Upper lobe of left lung (tissue), 6 donors: ENCODE measurements around the gene MAP1B. TPM values are rescaled to one million over a fixed set of nuclear protein-coding genes. Genes with fewer than 3 reads are reported as not detected.

Source experiments
- ATAC-seq, 2 donors: fragments of 200-7000 bp; cut with Tn5 transposase; one replicate each; pipeline ENCODE4 v1.9.1; 2022; ENCODE audit warnings: mild to moderate bottlenecking in 2 of 2, moderate library complexity in 2 of 2; ENCODE audit not compliant: low FRiP score in 2 of 2
- DNase-seq, 2 donors: peaks; one replicate each; pipeline ENCODE4 v3.0.0-alpha.2; 2019 to 2020
- H3K27ac ChIP-seq, 4 donors: fragments of 200-600 bp; sonication (generic); one replicate each; pipeline ENCODE4 v1.5.1; 2016 to 2019
- H3K27me3 ChIP-seq, 4 donors: fragments of 200-600 bp; sonication (generic); one replicate each; pipeline ENCODE4 v1.5.1; 2017 to 2019
- H3K36me3 ChIP-seq, 4 donors: fragments of 200-600 bp; sonication (generic); one replicate each; pipeline ENCODE4 v1.5.1; 2016 to 2019
- H3K4me1 ChIP-seq, 4 donors: fragments of 200-600 bp; sonication (generic); one replicate each; pipeline ENCODE4 v1.5.1; 2018 to 2019
- H3K4me3 ChIP-seq, 4 donors: fragments of 200-600 bp; sonication (generic); one replicate each; pipeline ENCODE4 v1.5.1; 2017 to 2019; ENCODE audit warnings: mild to moderate bottlenecking in 2 of 4, moderate library complexity in 1 of 4
- H3K9me3 ChIP-seq, 4 donors: fragments of 200-600 bp; sonication (generic); one replicate each; pipeline ENCODE4 v1.5.1; 2018 to 2019
- CTCF ChIP-seq, 6 experiments: fragments of 450-650 bp in 4 of 6; fragments of 200-600 bp in 2 of 6; sonication (generic) in 2 of 6; IDR thresholded peaks; one replicate each; pipeline ENCODE4 v1.5.1; 2016 to 2019; ENCODE audit warnings: antibody characterized with exemption in 6 of 6
- EP300 ChIP-seq, 4 donors: sonication (generic); formaldehyde crosslinking; IDR thresholded peaks; one replicate each; pipeline ENCODE4 v1.5.1; 2017; ENCODE audit warnings: antibody characterized with exemption in 4 of 4, control low read depth in 2 of 4
- POLR2A ChIP-seq, 4 donors: fragments of 450-650 bp; IDR thresholded peaks; one replicate each; pipeline ENCODE4 v1.5.1; 2016 to 2017; ENCODE audit warnings: antibody characterized with exemption in 4 of 4, mild to moderate bottlenecking in 2 of 4
- POLR2AphosphoS5 ChIP-seq, 2 donors: sonication (generic); formaldehyde crosslinking; IDR thresholded peaks; one replicate each; pipeline ENCODE4 v1.5.1; 2017; ENCODE audit warnings: antibody characterized with exemption in 2 of 2
- WGBS, 2 donors: methylation state at CpG; one replicate each; pipeline ENCODE4 v1.1.5; 2017 to 2018; 5-methylcytosine and 5-hydroxymethylcytosine counted together
- total RNA-seq, 6 donors: library from RNA; depleted of rRNA in 4 of 6; stranded (reverse); fragments of >200 nt in 4 of 6; gene quantifications; one replicate each; pipeline versions ENCODE4 v1.1.0 to v1.2.1, GENCODE V29; 2016 to 2021
- donor health status: DM: no; HTN: no; CAD: no; lungs with moderate emphysema.
- donor health status: DM: no; HTN: yes; CAD: no; lungs with severe emphysema.

The MAP1B gene
- total RNA-seq, 6 donors from 2014 or later = 21.6 to 59.4 (median 38.0) TPM

DNA sequence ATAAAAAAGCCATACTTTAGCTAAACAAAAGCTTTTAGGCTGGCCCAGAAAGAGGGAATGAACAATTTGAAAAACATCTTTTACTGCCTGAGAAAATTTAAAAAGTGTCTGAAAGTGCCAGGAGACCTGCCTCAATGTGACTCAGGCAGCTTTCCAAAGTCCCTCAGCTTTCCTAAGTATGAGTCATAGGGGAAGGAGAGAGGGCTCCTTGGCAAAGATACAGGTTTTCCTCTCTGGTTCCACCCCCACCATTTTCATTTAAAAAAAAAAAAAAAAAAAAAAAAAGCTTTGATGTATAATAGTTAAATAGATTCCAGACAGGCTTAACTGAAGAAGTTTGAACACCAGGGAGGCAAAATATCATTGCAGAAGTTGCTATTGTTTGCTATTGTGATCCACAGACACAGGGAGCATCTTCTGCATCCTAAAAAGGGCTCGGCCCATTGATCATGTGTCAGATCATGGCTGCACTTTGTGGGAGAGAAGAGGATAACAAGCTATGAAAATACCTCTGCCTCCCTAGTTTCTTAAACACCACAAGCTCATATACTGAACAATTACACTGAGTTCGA lies 141.2 kb downstream of the MAP1B start:
- H3K4me3 ChIP-seq = no peak overlapping the region
- peak in 1 of 2 donors; percentile 78 for ATAC-seq
- H3K27me3 ChIP-seq = no peaks in the 10 kb centered on the region
- H3K4me1 ChIP-seq = peaks cover 23 to 30% (median 28%) of the 10 kb centered on the region in 4 donors
- peak in 1 of 2 donors; percentile 36 for DNase-seq
- H3K36me3 ChIP-seq = no peaks in the 10 kb centered on the region
- H3K27ac ChIP-seq = no peak overlapping the region
- TF ChIP-seq POLR2AphosphoS5 (IDR thresholded peaks at IDR 0.05) = no peak
- no peak for TF ChIP-seq POLR2A (IDR thresholded peaks at IDR 0.05)
- TF ChIP-seq EP300 (IDR thresholded peaks at IDR 0.05) = no peak
- no peak for TF ChIP-seq CTCF (IDR thresholded peaks at IDR 0.05)
- 73 to 81% methylated on average over 2 of the region's 2 CpGs for WGBS, 2 donors
- no peaks in the 10 kb centered on the region for H3K9me3 ChIP-seq

- H3K9me3 ChIP-seq = no peaks in the 10 kb centered on the region
- H3K27me3 ChIP-seq = no peaks in the 10 kb centered on the region
- H3K36me3 ChIP-seq = no peaks in the 10 kb centered on the region
- DNase-seq (no peak), ATAC-seq (no peak)
- TF ChIP-seq CTCF (IDR thresholded peaks at IDR 0.05) (no peak), EP300 (IDR thresholded peaks at IDR 0.05) (no peak), POLR2A (IDR thresholded peaks at IDR 0.05) (no peak), POLR2AphosphoS5 (IDR thresholded peaks at IDR 0.05) (no peak)
- WGBS, 2 donors = 90 to 95% methylated on average over 1 of the region's 1 CpG
- no peak overlapping the region for H3K4me3 ChIP-seq
- H3K4me1 ChIP-seq = peaks cover 17 to 32% (median 24%) of the 10 kb centered on the region in 4 donors
- no peak overlapping the region for H3K27ac ChIP-seq
These were observed 144.1 kb downstream of the MAP1B start for GRCh38 chr5:72251386-72251785.

DNA sequence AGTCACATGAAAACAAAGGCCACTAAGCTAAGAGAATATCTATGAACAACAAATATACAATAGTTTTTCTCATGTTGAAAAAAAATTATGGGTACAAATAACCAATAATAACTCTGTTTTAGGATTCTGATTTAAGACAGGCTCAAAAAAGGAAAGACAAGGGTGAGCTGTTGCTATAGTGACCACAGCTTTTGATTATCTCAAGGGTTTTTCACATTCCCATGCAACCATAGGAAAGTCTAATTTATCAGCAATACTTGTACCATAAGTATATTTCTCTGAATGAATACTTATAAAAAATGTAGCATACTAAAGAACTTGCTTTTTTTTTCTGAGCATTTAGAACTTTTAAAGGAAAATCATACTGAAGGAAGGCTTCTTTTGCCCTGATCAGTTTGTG lies 144.7 kb downstream of the MAP1B start:
- DNase-seq (no peak), ATAC-seq (no peak)
- Histone ChIP-seq H3K4me3 (no peak overlapping the region), H3K36me3 (no peaks in the 10 kb centered on the region), H3K27ac (no peak overlapping the region), H3K4me1 (peaks cover 10 to 26% (median 18%) of the 10 kb centered on the region in 4 donors), H3K9me3 (no peaks in the 10 kb centered on the region), H3K27me3 (no peaks in the 10 kb centered on the region)
- TF ChIP-seq CTCF (IDR thresholded peaks at IDR 0.05) = no peak
- no peak for TF ChIP-seq POLR2A (IDR thresholded peaks at IDR 0.05)
- no peak for TF ChIP-seq EP300 (IDR thresholded peaks at IDR 0.05)
- TF ChIP-seq POLR2AphosphoS5 (IDR thresholded peaks at IDR 0.05) = no peak

DNA sequence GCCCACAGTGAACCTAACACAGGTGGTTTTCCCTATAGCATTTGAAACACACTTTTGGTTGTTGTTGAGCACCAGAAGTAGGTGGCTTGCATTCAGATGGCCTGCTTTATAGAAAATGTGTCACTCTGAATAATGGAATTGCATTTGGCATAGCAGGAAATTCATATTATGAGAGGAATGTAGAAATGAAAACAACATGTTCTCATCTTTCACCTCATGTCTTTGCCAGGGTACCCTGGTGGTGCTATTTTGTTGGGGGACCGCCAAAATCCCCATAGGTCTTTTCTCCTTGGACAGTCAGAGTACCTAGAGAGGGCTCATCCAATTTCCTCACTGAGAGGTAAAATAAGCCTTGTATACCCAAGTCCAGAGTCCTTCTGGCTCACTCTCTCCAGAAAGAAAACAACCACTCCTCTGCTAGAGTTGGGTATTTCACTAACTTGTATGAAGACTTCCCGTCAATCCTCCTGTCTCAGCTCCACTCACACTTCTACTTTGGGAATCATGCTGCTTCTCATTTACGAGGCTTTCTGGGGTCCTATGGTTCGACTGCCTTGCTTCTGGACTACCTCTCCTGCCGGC lies 145.4 kb downstream of the MAP1B start:
- peak overlapping the region in 1 of 4 donors; percentile 5 for H3K27ac ChIP-seq
- TF ChIP-seq CTCF (IDR thresholded peaks at IDR 0.05) (no peak), POLR2A (IDR thresholded peaks at IDR 0.05) (no peak), EP300 (IDR thresholded peaks at IDR 0.05) (no peak), POLR2AphosphoS5 (IDR thresholded peaks at IDR 0.05) (no peak)
- no peak overlapping the region for H3K4me3 ChIP-seq
- DNase-seq = no peak
- no peak for ATAC-seq
- H3K27me3 ChIP-seq = no peaks in the 10 kb centered on the region
- H3K36me3 ChIP-seq = no peaks in the 10 kb centered on the region
- no peaks in the 10 kb centered on the region for H3K9me3 ChIP-seq
- WGBS, 2 donors = 85% methylated on average over 5 of the region's 5 CpGs
- peaks cover 7 to 20% (median 13%) of the 10 kb centered on the region in 4 donors for H3K4me1 ChIP-seq

DNA sequence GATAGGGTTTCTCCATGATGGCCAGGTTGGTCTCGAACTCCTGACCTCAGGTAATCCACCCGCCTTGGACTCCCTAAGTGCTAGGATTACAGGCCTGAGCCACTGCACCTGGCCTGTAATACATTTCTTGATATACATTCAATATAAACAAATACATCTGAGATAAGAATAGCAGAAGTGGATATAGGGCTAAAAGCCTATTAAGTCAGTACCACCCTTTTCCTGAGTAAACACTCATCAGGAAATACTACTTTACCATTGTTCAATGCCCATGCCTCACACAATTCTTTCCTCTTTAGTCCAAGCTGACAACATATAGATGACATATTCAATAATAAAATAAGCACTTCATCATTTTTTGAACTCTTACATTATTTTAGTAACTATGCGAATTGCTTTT lies 148.0 kb downstream of the MAP1B start:
- H3K4me3 ChIP-seq = no peak overlapping the region

More for the DNA sequence above, 148.0 kb downstream of the MAP1B start:
- no peaks in the 10 kb centered on the region for H3K27me3 ChIP-seq
- H3K9me3 ChIP-seq = no peaks in the 10 kb centered on the region
- WGBS, 2 donors = 98 to 99% methylated on average over 3 of the region's 3 CpGs
- H3K4me1 ChIP-seq = peaks cover 0 to 10% (median 3%) of the 10 kb centered on the region in 4 donors
- H3K27ac ChIP-seq = no peak overlapping the region
- TF ChIP-seq CTCF (IDR thresholded peaks at IDR 0.05) = no peak
- TF ChIP-seq POLR2A (IDR thresholded peaks at IDR 0.05) = no peak
- no peak for TF ChIP-seq POLR2AphosphoS5 (IDR thresholded peaks at IDR 0.05)
- no peak for TF ChIP-seq EP300 (IDR thresholded peaks at IDR 0.05)
- H3K36me3 ChIP-seq = no peaks in the 10 kb centered on the region
- DNase-seq (no peak), ATAC-seq (no peak)
